Mammary epithelial cell (primary cell): Measurements from ENCODE around the gene PKHD1.

Experiments
- CTCF ChIP-seq, 2 donors: IDR thresholded peaks in 1 of 2; conservative IDR thresholded peaks in 1 of 2; 2 replicates each; pipeline ENCODE4 v1.5.1; 2011 to 2012; ENCODE audit warnings: inconsistent platforms in 2 of 2, low read length in 2 of 2, mild to moderate bottlenecking in 2 of 2, control low read depth in 1 of 2, low read depth in 1 of 2; ENCODE audit not compliant: insufficient read depth in 1 of 2; ENCODE audit errors: extremely low read depth in 1 of 2
- EZH2 ChIP-seq: IDR thresholded peaks from 2 replicates; pipeline ENCODE4 v1.6.1; 2012; ENCODE audit warnings: low read length, inconsistent platforms, borderline replicate concordance

- no peak for TF ChIP-seq CTCF (conservative IDR thresholded peaks at IDR 0.05 in 1 of 2, IDR thresholded peaks at IDR 0.05 in 1 of 2; ENCODE audit: extremely low read depth in 1 of 2, insufficient read depth in 1 of 2, low read depth in 1 of 2, low read length in 2 of 2)
- no peak for TF ChIP-seq EZH2
Observed at GRCh38 chr6:52045033-52045432, 42.4 kb downstream of the PKHD1 start.
